ENCODE results near the gene WDR7.

Gene WDR7

GRCh38 chr18:56988022-56988421 is 336.9 kb downstream of the WDR7 start:
- H3K9me3 ChIP-seq (ENCODE audit: control insufficient read depth, low read length): no peaks in the 10 kb centered on the region
- no peak overlapping the region for H3K27ac ChIP-seq (ENCODE audit: insufficient read depth, low read depth, low read length, poor library complexity, severe bottlenecking)
- no peaks in the 10 kb centered on the region for H3K27me3 ChIP-seq (ENCODE audit: control insufficient read depth, insufficient read depth, low read length, poor library complexity, severe bottlenecking)
- H3K36me3 ChIP-seq (ENCODE audit: control insufficient read depth, insufficient read depth, low read length): no peaks in the 10 kb centered on the region
- H3K4me1 ChIP-seq (ENCODE audit: control insufficient read depth, insufficient read depth, low read length): peaks cover 7% of the 10 kb centered on the region
- no peak overlapping the region for H3K4me3 ChIP-seq (ENCODE audit: insufficient read depth, low read depth, low read length)
- WGBS, 2 experiments: 94 to 100% methylated on average over 3 of the region's 3 CpGs

GRCh38 chr18:56990678-56991077 is 339.5 kb downstream of the WDR7 start:
- Histone ChIP-seq H3K4me3 (ENCODE audit: insufficient read depth, low read depth, low read length) (no peak overlapping the region), H3K9me3 (ENCODE audit: control insufficient read depth, low read length) (no peaks in the 10 kb centered on the region), H3K36me3 (ENCODE audit: control insufficient read depth, insufficient read depth, low read length) (no peaks in the 10 kb centered on the region), H3K4me1 (ENCODE audit: control insufficient read depth, insufficient read depth, low read length) (peaks cover 7% of the 10 kb centered on the region), H3K27ac (ENCODE audit: insufficient read depth, low read depth, low read length, poor library complexity, severe bottlenecking) (no peak overlapping the region), H3K27me3 (ENCODE audit: control insufficient read depth, insufficient read depth, low read length, poor library complexity, severe bottlenecking) (no peaks in the 10 kb centered on the region)
- 89 to 94% methylated on average over 1 of the region's 1 CpG for WGBS, 2 experiments

GRCh38 chr18:56992777-56993176 is 341.6 kb downstream of the WDR7 start:
- no peak overlapping the region for H3K27ac ChIP-seq (ENCODE audit: insufficient read depth, low read depth, low read length, poor library complexity, severe bottlenecking)
- 97 to 100% methylated on average over 1 of the region's 1 CpG for WGBS, 2 experiments
- no peaks in the 10 kb centered on the region for H3K9me3 ChIP-seq (ENCODE audit: control insufficient read depth, low read length)
- H3K27me3 ChIP-seq (ENCODE audit: control insufficient read depth, insufficient read depth, low read length, poor library complexity, severe bottlenecking): no peaks in the 10 kb centered on the region
- no peaks in the 10 kb centered on the region for H3K4me1 ChIP-seq (ENCODE audit: control insufficient read depth, insufficient read depth, low read length)
- H3K4me3 ChIP-seq (ENCODE audit: insufficient read depth, low read depth, low read length): no peak overlapping the region
- H3K36me3 ChIP-seq (ENCODE audit: control insufficient read depth, insufficient read depth, low read length): no peaks in the 10 kb centered on the region

GRCh38 chr18:56995579-56996188 is 344.5 kb downstream of the WDR7 start:
- Histone ChIP-seq H3K27ac (ENCODE audit: insufficient read depth, low read depth, low read length, poor library complexity, severe bottlenecking) (no peak overlapping the region), H3K36me3 (ENCODE audit: control insufficient read depth, insufficient read depth, low read length) (no peaks in the 10 kb centered on the region), H3K27me3 (ENCODE audit: control insufficient read depth, insufficient read depth, low read length, poor library complexity, severe bottlenecking) (no peaks in the 10 kb centered on the region), H3K4me1 (ENCODE audit: control insufficient read depth, insufficient read depth, low read length) (no peaks in the 10 kb centered on the region), H3K9me3 (ENCODE audit: control insufficient read depth, low read length) (no peaks in the 10 kb centered on the region), H3K4me3 (ENCODE audit: insufficient read depth, low read depth, low read length) (no peak overlapping the region)
- WGBS, 2 experiments: 66 to 67% methylated on average over 4 of the region's 4 CpGs

- no peaks in the 10 kb centered on the region for H3K4me1 ChIP-seq (ENCODE audit: control insufficient read depth, insufficient read depth, low read length)
- no peak overlapping the region for H3K4me3 ChIP-seq (ENCODE audit: insufficient read depth, low read depth, low read length)
- H3K27ac ChIP-seq (ENCODE audit: insufficient read depth, low read depth, low read length, poor library complexity, severe bottlenecking): no peak overlapping the region
- no peaks in the 10 kb centered on the region for H3K27me3 ChIP-seq (ENCODE audit: control insufficient read depth, insufficient read depth, low read length, poor library complexity, severe bottlenecking)
- H3K36me3 ChIP-seq (ENCODE audit: control insufficient read depth, insufficient read depth, low read length): no peaks in the 10 kb centered on the region
- 93 to 94% methylated on average over 1 to 2 of the region's 2 CpGs for WGBS, 2 experiments
- H3K9me3 ChIP-seq (ENCODE audit: control insufficient read depth, low read length): no peaks in the 10 kb centered on the region
Observed at GRCh38 chr18:56997200-56997599, 346.0 kb downstream of the WDR7 start.

GRCh38 chr18:56999823-57000222 is 348.7 kb downstream of the WDR7 start:
- Histone ChIP-seq H3K4me3 (ENCODE audit: insufficient read depth, low read depth, low read length) (no peak overlapping the region), H3K4me1 (ENCODE audit: control insufficient read depth, insufficient read depth, low read length) (no peaks in the 10 kb centered on the region), H3K27me3 (ENCODE audit: control insufficient read depth, insufficient read depth, low read length, poor library complexity, severe bottlenecking) (no peaks in the 10 kb centered on the region), H3K9me3 (ENCODE audit: control insufficient read depth, low read length) (no peaks in the 10 kb centered on the region), H3K27ac (ENCODE audit: insufficient read depth, low read depth, low read length, poor library complexity, severe bottlenecking) (no peak overlapping the region), H3K36me3 (ENCODE audit: control insufficient read depth, insufficient read depth, low read length) (no peaks in the 10 kb centered on the region)
- WGBS, 2 experiments: 91 to 95% methylated on average over 3 of the region's 3 CpGs

- 82 to 85% methylated on average over 2 of the region's 2 CpGs for WGBS, 2 experiments
- Histone ChIP-seq H3K4me3 (ENCODE audit: insufficient read depth, low read depth, low read length) (no peak overlapping the region), H3K4me1 (ENCODE audit: control insufficient read depth, insufficient read depth, low read length) (no peaks in the 10 kb centered on the region), H3K27me3 (ENCODE audit: control insufficient read depth, insufficient read depth, low read length, poor library complexity, severe bottlenecking) (no peaks in the 10 kb centered on the region), H3K9me3 (ENCODE audit: control insufficient read depth, low read length) (no peaks in the 10 kb centered on the region), H3K36me3 (ENCODE audit: control insufficient read depth, insufficient read depth, low read length) (no peaks in the 10 kb centered on the region), H3K27ac (ENCODE audit: insufficient read depth, low read depth, low read length, poor library complexity, severe bottlenecking) (no peak overlapping the region)
Observed at GRCh38 chr18:57002627-57003026, 351.5 kb downstream of the WDR7 start.

- WGBS, 2 experiments: 89% methylated on average over 1 of the region's 2 CpGs; no CpG with 5 or more reads in 1 of the 2 experiments
- no peak overlapping the region for H3K4me3 ChIP-seq (ENCODE audit: insufficient read depth, low read depth, low read length)
Observed at GRCh38 chr18:57003342-57003741, 352.2 kb downstream of the WDR7 start.

GRCh38 chr18:57004366-57005121 is 353.4 kb downstream of the WDR7 start:
- Histone ChIP-seq H3K36me3 (ENCODE audit: control insufficient read depth, insufficient read depth, low read length) (no peaks in the 10 kb centered on the region), H3K27ac (ENCODE audit: insufficient read depth, low read depth, low read length, poor library complexity, severe bottlenecking) (no peak overlapping the region), H3K4me1 (ENCODE audit: control insufficient read depth, insufficient read depth, low read length) (peaks cover 6% of the 10 kb centered on the region), H3K4me3 (ENCODE audit: insufficient read depth, low read depth, low read length) (no peak overlapping the region), H3K27me3 (ENCODE audit: control insufficient read depth, insufficient read depth, low read length, poor library complexity, severe bottlenecking) (no peaks in the 10 kb centered on the region), H3K9me3 (ENCODE audit: control insufficient read depth, low read length) (no peaks in the 10 kb centered on the region)
- WGBS, 2 experiments: 96 to 100% methylated on average over 3 to 5 of the region's 5 CpGs

More at GRCh38 chr18:57003342-57003741, 352.2 kb downstream of the WDR7 start:
- Histone ChIP-seq H3K27me3 (ENCODE audit: control insufficient read depth, insufficient read depth, low read length, poor library complexity, severe bottlenecking) (no peaks in the 10 kb centered on the region), H3K27ac (ENCODE audit: insufficient read depth, low read depth, low read length, poor library complexity, severe bottlenecking) (no peak overlapping the region), H3K36me3 (ENCODE audit: control insufficient read depth, insufficient read depth, low read length) (no peaks in the 10 kb centered on the region), H3K9me3 (ENCODE audit: control insufficient read depth, low read length) (no peaks in the 10 kb centered on the region), H3K4me1 (ENCODE audit: control insufficient read depth, insufficient read depth, low read length) (peaks cover 4% of the 10 kb centered on the region)

- no peaks in the 10 kb centered on the region for H3K27me3 ChIP-seq (ENCODE audit: control insufficient read depth, insufficient read depth, low read length, poor library complexity, severe bottlenecking)
- 73 to 75% methylated on average over 11 of the region's 11 CpGs for WGBS, 2 experiments
- no peak overlapping the region for H3K4me3 ChIP-seq (ENCODE audit: insufficient read depth, low read depth, low read length)
- no peaks in the 10 kb centered on the region for H3K9me3 ChIP-seq (ENCODE audit: control insufficient read depth, low read length)
- H3K27ac ChIP-seq (ENCODE audit: insufficient read depth, low read depth, low read length, poor library complexity, severe bottlenecking): no peak overlapping the region
- no peaks in the 10 kb centered on the region for H3K36me3 ChIP-seq (ENCODE audit: control insufficient read depth, insufficient read depth, low read length)
- H3K4me1 ChIP-seq (ENCODE audit: control insufficient read depth, insufficient read depth, low read length): peaks cover 6% of the 10 kb centered on the region
Observed at GRCh38 chr18:57008001-57008686, 357.0 kb downstream of the WDR7 start.

All from ectodermal cell (in vitro differentiated cells).